NT2/D1 (cell line): ENCODE measurements around the gene RASL12.

Experiments
- DNase-seq: peaks from one replicate; pipeline ENCODE4 v3.0.0-alpha.2; 2011; ENCODE audit warnings: low read depth, low spot score
- H3K27me3 ChIP-seq: 2 replicates; pipeline ENCODE4 v1.6.0; 2011; ENCODE audit warnings: mild to moderate bottlenecking; ENCODE audit not compliant: insufficient read length, insufficient read depth
- H3K36me3 ChIP-seq: 2 replicates; pipeline ENCODE4 v1.6.1; 2011; ENCODE audit warnings: mild to moderate bottlenecking, low read length, mixed read lengths; ENCODE audit not compliant: insufficient read depth, insufficient read length
- H3K4me1 ChIP-seq: 2 replicates; pipeline ENCODE4 v1.5.1; 2011; ENCODE audit not compliant: insufficient read depth, insufficient read length
- H3K4me3 ChIP-seq: 2 replicates; pipeline ENCODE4 v1.5.1; 2011; ENCODE audit warnings: low read depth; ENCODE audit not compliant: insufficient read length
- H3K9ac ChIP-seq: 2 replicates; pipeline ENCODE4 v1.6.0; 2011; ENCODE audit warnings: low read depth; ENCODE audit not compliant: insufficient read length
- H3K9me3 ChIP-seq: 2 replicates; pipeline ENCODE4 v1.5.1; 2011; ENCODE audit warnings: mild to moderate bottlenecking, low read length; ENCODE audit not compliant: insufficient read depth
- SUZ12 ChIP-seq: IDR thresholded peaks from 2 replicates; pipeline ENCODE4 v1.6.1; 2011; ENCODE audit not compliant: insufficient read length, insufficient read depth; ENCODE audit errors: extremely low read depth
- YY1 ChIP-seq: IDR thresholded peaks from 2 replicates; pipeline ENCODE4 v1.6.1; 2011; ENCODE audit not compliant: insufficient read length, insufficient read depth
- ZNF274 ChIP-seq: IDR thresholded peaks from 2 replicates; pipeline ENCODE4 v1.6.1; 2011; ENCODE audit warnings: mild to moderate bottlenecking, low read depth, low read length

Gene RASL12

GRCh38 chr15:65060641-65061397 is 7.0 kb downstream of the RASL12 start:
- Histone ChIP-seq H3K9me3 (no peaks in the 10 kb centered on the region), H3K4me3 (no peak overlapping the region), H3K27me3 (no peaks in the 10 kb centered on the region), H3K4me1 (peaks cover 12% of the 10 kb centered on the region), H3K36me3 (peaks cover 85% of the 10 kb centered on the region), H3K9ac (no peak overlapping the region)
- no peak for DNase-seq
- no peak for TF ChIP-seq YY1

DNA sequence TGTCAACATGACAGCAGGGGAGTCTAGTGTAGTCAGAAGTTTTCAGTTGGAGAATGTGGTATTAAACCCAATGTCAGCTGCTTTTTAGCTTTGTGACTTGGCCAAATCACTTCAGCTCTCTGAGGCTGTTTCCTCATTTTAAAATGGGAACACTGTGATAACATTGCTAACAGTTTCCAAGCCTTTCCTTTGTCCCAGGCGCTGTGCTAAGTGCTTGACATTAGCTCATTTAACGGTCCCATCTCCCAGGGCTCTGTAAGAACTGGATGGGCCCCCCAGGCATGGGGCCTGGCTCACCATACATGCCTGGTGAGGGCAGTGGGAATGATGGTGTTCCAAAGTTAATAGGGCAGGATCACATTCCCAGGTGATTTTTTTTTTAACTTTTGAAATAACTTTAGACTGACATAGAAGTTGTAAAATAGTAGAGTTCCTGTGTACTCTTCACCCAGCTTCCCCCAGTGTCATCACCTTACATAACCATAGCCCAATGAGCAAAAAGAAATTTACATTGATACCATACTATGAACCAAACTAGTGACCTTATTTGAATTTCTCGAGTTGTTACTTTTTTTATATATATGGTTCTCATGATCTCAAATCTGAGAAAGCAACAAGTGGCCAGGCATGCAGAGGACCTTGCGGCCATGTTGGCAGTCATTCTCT is 7.7 kb downstream of the RASL12 start:
- H3K4me3 ChIP-seq = no peak overlapping the region
- H3K9me3 ChIP-seq = no peaks in the 10 kb centered on the region
- H3K4me1 ChIP-seq = peaks cover 5% of the 10 kb centered on the region
- H3K27me3 ChIP-seq = no peaks in the 10 kb centered on the region
- no peak for TF ChIP-seq YY1
- no peak for TF ChIP-seq SUZ12
- TF ChIP-seq ZNF274 = no peak
- DNase-seq = no peak
- no peak overlapping the region for H3K9ac ChIP-seq
- H3K36me3 ChIP-seq = peaks cover 85% of the 10 kb centered on the region

DNA sequence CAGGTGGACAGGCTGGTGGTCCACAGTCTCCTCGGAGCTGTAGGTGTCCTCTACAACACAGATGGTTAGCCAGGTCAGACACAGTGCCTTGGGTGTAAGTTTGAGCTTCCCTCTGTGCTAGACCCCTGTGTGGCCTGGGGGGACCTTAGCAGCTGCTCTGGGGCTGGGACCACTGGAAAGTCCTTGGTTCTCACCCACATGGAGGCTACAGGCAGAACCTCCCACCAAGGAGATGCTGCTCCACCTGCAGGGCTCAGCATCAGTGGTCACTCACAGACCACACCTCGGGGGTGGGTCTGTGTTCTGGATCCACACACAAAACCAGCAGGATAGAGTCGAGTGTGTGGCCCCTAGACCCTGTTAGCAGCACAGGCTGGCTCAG is 8.4 kb downstream of the RASL12 start:
- Histone ChIP-seq H3K9me3 (no peaks in the 10 kb centered on the region), H3K9ac (no peak overlapping the region), H3K4me3 (no peak overlapping the region), H3K27me3 (no peaks in the 10 kb centered on the region), H3K36me3 (peaks cover 87% of the 10 kb centered on the region), H3K4me1 (peaks cover 3% of the 10 kb centered on the region)
- DNase-seq = no peak
- no peak for TF ChIP-seq SUZ12
- TF ChIP-seq ZNF274 = no peak
- TF ChIP-seq YY1 = no peak

DNA sequence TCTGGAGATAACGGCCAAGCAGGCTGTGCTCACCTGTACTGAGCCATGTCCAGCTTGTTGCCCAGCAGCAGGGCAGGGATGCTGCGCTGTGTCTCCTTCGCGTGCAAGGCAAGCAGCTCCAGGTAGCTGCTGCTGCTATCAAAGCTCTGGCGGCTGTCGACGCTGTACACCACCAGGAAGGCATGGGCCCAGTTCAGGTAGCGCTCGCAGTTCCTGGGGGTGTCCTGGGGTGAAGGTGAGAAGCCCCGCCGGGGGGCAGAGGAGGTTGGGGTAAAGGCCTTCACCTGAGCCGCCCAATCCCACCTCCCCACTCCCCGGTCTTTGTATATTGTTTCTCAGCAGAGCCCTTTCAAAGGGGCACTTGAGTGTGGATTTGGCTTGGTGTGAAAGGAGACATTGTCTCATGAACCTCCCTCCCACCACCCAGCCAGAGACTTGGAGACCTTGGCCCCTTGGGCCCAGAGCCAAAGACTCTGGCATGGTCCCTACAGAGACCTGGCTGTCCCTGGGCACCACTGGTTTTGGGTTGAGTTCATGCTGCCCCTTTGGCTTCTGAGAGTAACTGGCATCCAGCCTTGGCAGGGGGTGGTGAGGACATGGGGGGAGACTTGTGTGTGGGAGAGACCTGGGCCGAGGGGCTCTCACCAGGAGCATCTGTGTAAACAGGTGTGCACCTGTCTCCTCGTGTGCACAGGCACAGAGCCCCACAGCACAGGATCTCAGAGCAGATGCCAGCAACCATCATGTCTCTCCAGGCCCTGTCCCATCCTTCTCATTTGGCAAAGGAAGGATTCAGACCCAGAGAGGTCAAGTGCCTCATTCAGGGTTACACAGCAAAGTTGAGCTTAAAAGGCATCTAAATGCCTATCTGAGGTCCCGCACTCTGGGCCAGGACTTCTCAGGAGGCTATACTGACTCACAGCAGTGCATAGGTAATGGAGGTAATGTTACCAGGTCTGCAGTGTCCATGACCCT is 9.1 kb downstream of the RASL12 start:
- Histone ChIP-seq H3K4me3 (no peak overlapping the region), H3K36me3 (peaks cover 87% of the 10 kb centered on the region), H3K27me3 (no peaks in the 10 kb centered on the region), H3K4me1 (peaks cover 3% of the 10 kb centered on the region), H3K9me3 (no peaks in the 10 kb centered on the region), H3K9ac (no peak overlapping the region)
- TF ChIP-seq SUZ12 (no peak), YY1 (no peak), ZNF274 (no peak)
- DNase-seq = no peak

DNA sequence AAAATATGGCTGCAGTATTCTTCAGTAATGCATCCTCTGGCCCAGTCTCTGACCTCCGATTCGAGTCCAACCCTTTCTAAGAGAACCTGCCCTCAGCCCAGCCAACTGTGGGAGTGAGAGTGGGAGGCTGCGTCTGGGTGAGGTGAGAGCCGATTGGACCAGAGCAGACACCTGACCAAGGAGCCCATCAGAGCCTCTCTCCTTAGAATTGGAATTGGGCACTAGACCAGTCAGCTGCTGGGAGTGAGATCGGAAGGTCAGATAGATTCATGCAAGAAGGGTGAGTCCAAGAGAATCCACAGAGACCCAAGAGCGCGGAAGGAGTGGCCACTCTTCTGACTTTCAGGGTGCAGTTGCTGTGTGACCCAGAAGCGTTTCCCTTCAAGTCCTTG is 10.2 kb downstream of the RASL12 start:
- peaks cover 3% of the 10 kb centered on the region for H3K4me1 ChIP-seq

DNA sequence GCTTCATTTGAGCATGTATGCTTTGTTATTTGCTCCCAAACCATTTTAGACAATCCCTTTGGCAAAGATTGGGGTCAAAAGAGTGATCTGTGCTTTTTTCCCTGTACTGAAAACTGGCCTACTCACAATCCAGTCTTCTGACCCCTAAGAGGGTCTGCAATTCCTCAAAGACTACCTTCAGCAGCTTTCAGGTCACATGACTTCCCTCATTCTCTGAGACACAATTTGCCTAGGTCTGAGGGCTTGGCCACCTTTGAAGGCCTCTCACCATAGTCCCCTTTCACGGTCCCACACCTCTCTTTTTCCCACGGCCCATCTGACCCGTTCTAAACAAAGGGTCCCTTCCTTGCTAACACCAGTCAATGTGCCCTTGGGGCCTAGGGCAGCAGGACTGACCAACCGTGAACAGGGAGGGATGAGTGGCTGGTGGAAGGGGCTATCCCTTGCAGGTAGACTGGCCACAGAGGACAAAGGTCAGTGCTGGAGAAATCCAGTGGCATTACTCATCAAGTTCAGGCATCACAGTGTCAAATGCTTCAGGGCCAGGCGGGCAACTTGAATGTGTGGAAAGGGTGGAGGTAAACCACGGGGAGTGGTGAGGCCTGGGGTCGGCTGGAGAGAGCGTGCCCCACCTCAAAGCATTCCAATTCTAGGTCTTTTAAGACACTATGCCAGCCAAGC is 10.8 kb downstream of the RASL12 start:
- peaks cover 3% of the 10 kb centered on the region for H3K4me1 ChIP-seq
- no peak for DNase-seq
- no peaks in the 10 kb centered on the region for H3K27me3 ChIP-seq
- H3K9ac ChIP-seq = no peak overlapping the region
- no peaks in the 10 kb centered on the region for H3K9me3 ChIP-seq
- H3K36me3 ChIP-seq = peaks cover 87% of the 10 kb centered on the region
- H3K4me3 ChIP-seq = no peak overlapping the region
- TF ChIP-seq SUZ12 (no peak), ZNF274 (no peak)

More for the DNA sequence above, 10.2 kb downstream of the RASL12 start:
- no peak for DNase-seq
- Histone ChIP-seq H3K9ac (no peak overlapping the region), H3K4me3 (no peak overlapping the region), H3K27me3 (no peaks in the 10 kb centered on the region), H3K36me3 (peaks cover 87% of the 10 kb centered on the region), H3K9me3 (no peaks in the 10 kb centered on the region)
- TF ChIP-seq SUZ12 = no peak
- no peak for TF ChIP-seq YY1
- TF ChIP-seq ZNF274 = no peak

- DNase-seq = no peak
- peaks cover 91% of the 10 kb centered on the region for H3K36me3 ChIP-seq
- no peak overlapping the region for H3K9ac ChIP-seq
- no peaks in the 10 kb centered on the region for H3K9me3 ChIP-seq
- peaks cover 3% of the 10 kb centered on the region for H3K4me1 ChIP-seq
- TF ChIP-seq YY1 = no peak
- no peak for TF ChIP-seq SUZ12
- TF ChIP-seq ZNF274 = no peak
- H3K27me3 ChIP-seq = no peaks in the 10 kb centered on the region
- H3K4me3 ChIP-seq = no peak overlapping the region
These were observed 11.7 kb downstream of the RASL12 start for GRCh38 chr15:65056106-65056505.
